IMR-90 (cell line): ENCODE data around the gene NIF3L1. TPM values are rescaled to one million over a fixed set of nuclear protein-coding genes. Genes with fewer than 3 reads are reported as not detected.
A peak's percentile ranks its signal among the peaks of the same experiment; 100 is the strongest.

Experiments used
- ATAC-seq: fragments of 200-7000 bp; cut with Tn5 transposase; 2 replicates; pipeline ENCODE4 v1.9.1; 2020; ENCODE audit warnings: low read depth, mild to moderate bottlenecking, moderate library complexity
- BruUV-seq: library from RNA; stranded (reverse); fragments of 400-500 nt; replicated peaks from 2 replicates; lab custom pipeline; 2021; lab: Mats Ljungman, UMichigan
- CTCF ChIA-PET: fragments of 300-600 bp; formaldehyde crosslinking; extraction: SDS; loops from one replicate; lab custom pipeline; 2021; ENCODE audit warnings: antibody characterized with exemption; lab: Yijun Ruan, JAX
- POLR2A ChIA-PET: fragments of 300-600 bp; sonication (Branson Sonifier 250); formaldehyde crosslinking; loops from one replicate; lab custom pipeline; 2022; ENCODE audit warnings: antibody characterized with exemption; ENCODE audit not compliant: unreplicated experiment; lab: Charles Lee
- DNase-seq: peaks from one replicate; pipeline ENCODE4 v3.0.0; 2013
- H2AFZ ChIP-seq: replicated peaks from 2 replicates; pipeline ENCODE3; 2013; ENCODE audit warnings: low read length, mild to moderate bottlenecking; ENCODE audit not compliant: poor library complexity
- H2AK5ac ChIP-seq: 2 replicates; pipeline ENCODE4 v1.6.1; 2013; ENCODE audit warnings: low read depth, low read length, inconsistent platforms
- H2AK9ac ChIP-seq: replicated peaks from 2 replicates; pipeline ENCODE3; 2013; ENCODE audit warnings: mild to moderate bottlenecking, low read depth, low read length, moderate library complexity; ENCODE audit not compliant: poor library complexity
- H2BK120ac ChIP-seq: 2 replicates; pipeline ENCODE4 v1.6.1; 2013; ENCODE audit warnings: low read depth, low read length, inconsistent platforms
- H2BK15ac ChIP-seq: 3 replicates; pipeline ENCODE4 v1.6.1; 2013; ENCODE audit warnings: low read depth, low read length, inconsistent platforms
- H2BK20ac ChIP-seq: 2 replicates; pipeline ENCODE4 v1.6.1; 2013; ENCODE audit warnings: low read depth, mild to moderate bottlenecking, inconsistent platforms, low read length, moderate library complexity
- H2BK5ac ChIP-seq: 2 replicates; pipeline ENCODE4 v1.6.1; 2013; ENCODE audit warnings: mild to moderate bottlenecking, low read depth, low read length, inconsistent platforms; ENCODE audit not compliant: poor library complexity, severe bottlenecking
- H3K14ac ChIP-seq: replicated peaks from 2 replicates; pipeline ENCODE4 v1.6.1; 2013; ENCODE audit warnings: low read depth, low read length, inconsistent platforms
- H3K18ac ChIP-seq: 2 replicates; pipeline ENCODE4 v1.6.1; 2013; ENCODE audit warnings: low read depth, low read length, control low read depth
- H3K23ac ChIP-seq: 2 replicates; pipeline ENCODE4 v1.6.1; 2013; ENCODE audit warnings: low read depth, low read length, inconsistent platforms
- H3K27ac ChIP-seq: 2 replicates; pipeline ENCODE4 v1.5.1; 2013; ENCODE audit warnings: mild to moderate bottlenecking, control low read depth, low read length; ENCODE audit not compliant: insufficient read depth
- H3K27me3 ChIP-seq: 2 replicates; pipeline ENCODE4 v1.6.1; 2013; ENCODE audit warnings: low read length; ENCODE audit not compliant: control insufficient read depth, insufficient read depth
- H3K36me3 ChIP-seq: 2 replicates; pipeline ENCODE4 v1.6.1; 2013; ENCODE audit warnings: low read length, mixed read lengths; ENCODE audit not compliant: control insufficient read depth, insufficient read depth
- H3K4ac ChIP-seq: 2 replicates; pipeline ENCODE4 v1.6.1; 2013; ENCODE audit warnings: low read depth, low read length, inconsistent platforms
- H3K4me1 ChIP-seq: 2 replicates; pipeline ENCODE4 v1.6.1; 2013; ENCODE audit warnings: low read length, mixed read lengths; ENCODE audit not compliant: control insufficient read depth, insufficient read depth
- H3K4me2 ChIP-seq: 2 replicates; pipeline ENCODE4 v1.6.1; 2013; ENCODE audit warnings: low read depth, mild to moderate bottlenecking, control low read depth, low read length, moderate library complexity
- H3K4me3 ChIP-seq: 2 replicates; pipeline ENCODE4 v1.5.1; 2013; ENCODE audit warnings: low read depth, mild to moderate bottlenecking, control low read depth, low read length, moderate library complexity; ENCODE audit not compliant: insufficient read depth
- H3K56ac ChIP-seq: 2 replicates; pipeline ENCODE4 v1.6.1; 2013; ENCODE audit warnings: low read length, inconsistent platforms; ENCODE audit not compliant: insufficient read depth; ENCODE audit errors: extremely low read depth
- H3K79me1 ChIP-seq, 2 experiments: 2 replicates each; pipeline ENCODE4 v1.6.1; 2013; ENCODE audit warnings: low read length in 2 of 2, inconsistent platforms in 1 of 2, low read depth in 1 of 2
- H3K9ac ChIP-seq: 2 replicates; pipeline ENCODE4 v1.6.1; 2013; ENCODE audit warnings: low read depth, low read length, control low read depth
- H3K9me1 ChIP-seq: 2 replicates; pipeline ENCODE4 v1.6.1; 2013; ENCODE audit warnings: low read length, inconsistent platforms; ENCODE audit not compliant: insufficient read depth
- H3K9me3 ChIP-seq: 2 replicates; pipeline ENCODE4 v1.6.1; 2013; ENCODE audit warnings: low read length; ENCODE audit not compliant: control insufficient read depth, insufficient read depth
- H4K20me1 ChIP-seq: 2 replicates; pipeline ENCODE4 v1.6.1; 2013; ENCODE audit warnings: low read length, inconsistent platforms; ENCODE audit not compliant: insufficient read depth
- H4K5ac ChIP-seq: 2 replicates; pipeline ENCODE4 v1.6.1; 2013; ENCODE audit warnings: mild to moderate bottlenecking, low read depth, low read length, control low read depth
- H4K8ac ChIP-seq, 2 experiments: 2 replicates each; pipeline ENCODE4 v1.6.1; 2013; ENCODE audit warnings: low read depth in 2 of 2, low read length in 2 of 2, control low read depth in 1 of 2, inconsistent platforms in 1 of 2
- H4K91ac ChIP-seq: 2 replicates; pipeline ENCODE4 v1.6.1; 2013; ENCODE audit warnings: low read depth, low read length, inconsistent platforms; ENCODE audit not compliant: insufficient read depth
- CHD1 ChIP-seq: IDR thresholded peaks from 2 replicates; pipeline ENCODE4 v1.6.1; 2012; ENCODE audit warnings: low read depth, low read length, improper control_type of control experiment
- CTCF ChIP-seq: conservative IDR thresholded peaks from 2 replicates; pipeline ENCODE4 v1.5.1; 2012; ENCODE audit warnings: mild to moderate bottlenecking, low read depth, low read length, improper control_type of control experiment
- ELK1 ChIP-seq: fragments of 150-350 bp; IDR thresholded peaks from 2 replicates; pipeline ENCODE4 v1.6.1; 2016; ENCODE audit warnings: low read depth, mild to moderate bottlenecking, low read length, moderate library complexity, borderline replicate concordance
- MXI1 ChIP-seq: IDR thresholded peaks from 2 replicates; pipeline ENCODE4 v1.6.1; 2012; ENCODE audit warnings: low read depth, mild to moderate bottlenecking, low read length, moderate library complexity, borderline replicate concordance
- NFE2L2 ChIP-seq: fragments of 150-350 bp; IDR thresholded peaks from 2 replicates; pipeline ENCODE4 v1.6.1; 2016; ENCODE audit warnings: low read depth, mild to moderate bottlenecking, low read length
- POLR2A ChIP-seq: IDR thresholded peaks from 2 replicates; pipeline ENCODE4 v1.6.1; 2012; ENCODE audit warnings: mild to moderate bottlenecking, low read depth, low read length
- RAD21 ChIP-seq: IDR thresholded peaks from 2 replicates; pipeline ENCODE4 v1.6.1; 2012; ENCODE audit warnings: low read length, improper control_type of control experiment
- RCOR1 ChIP-seq: IDR thresholded peaks from 2 replicates; pipeline ENCODE4 v1.6.1; 2012; ENCODE audit warnings: mild to moderate bottlenecking, low read length, improper control_type of control experiment; ENCODE audit not compliant: insufficient replicate concordance
- RFX5 ChIP-seq: IDR thresholded peaks from 2 replicates; pipeline ENCODE4 v1.8.0; 2012; ENCODE audit warnings: low read depth, mild to moderate bottlenecking, low read length, moderate library complexity
- USF2 ChIP-seq: fragments of 150-350 bp; IDR thresholded peaks from 2 replicates; pipeline ENCODE4 v1.6.1; 2017; ENCODE audit warnings: mild to moderate bottlenecking, antibody characterized with exemption, low read length, low read depth
- WGBS, 2 experiments: methylation state at CpG; one replicate each; pipeline versions ENCODE4 v1.1.5 to v1.1.7; 2013; ENCODE audit warnings: missing lambda C conversion rate in 2 of 2; ENCODE audit not compliant: insufficient read length in 1 of 2; ENCODE audit errors: extremely low coverage in 2 of 2; 5-methylcytosine and 5-hydroxymethylcytosine counted together
- dilution Hi-C: fragments of 300-500 bp; cut with HindIII; formaldehyde crosslinking; loops from one replicate; pipeline ENCODE4 v1.14.3; 2018; ENCODE audit warnings: low sequenced_read_pairs; ENCODE audit not compliant: unreplicated experiment
- in situ Hi-C: fragments of 300-500 bp; cut with MboI; formaldehyde crosslinking; loops from 3 replicates; pipeline ENCODE4 v1.14.3; 2019; ENCODE audit warnings: low sequenced_read_pairs, inconsistent platforms, mixed read lengths
- intact Hi-C: fragments of 100-400 bp; cut with micrococcal nuclease; formaldehyde crosslinking; loops from 2 replicates; pipeline ENCODE4 v1.10.0; 2022
- polyA plus RNA-seq, 3 experiments: library from polyadenylated mRNA; depleted of rRNA; stranded (reverse); fragments of >200 nt; gene quantifications; 2 replicates each; pipeline ENCODE4 v1.2.3, GENCODE V29; 2012; ENCODE audit warnings: low replicate concordance in 1 of 3
- total RNA-seq: library from RNA; depleted of rRNA; stranded (reverse); fragments of >200 nt; gene quantifications from 2 replicates; pipeline ENCODE4 v1.2.3, GENCODE V29; 2012

NIF3L1 gene
- total and polyA plus RNA-seq, 2 of the 4 experiments (the other 2 are of a cell fraction): 43.0 to 54.6 TPM

GRCh38 chr2:200929334-200930249, 40.4 kb downstream of the NIF3L1 start:
- no peak for TF ChIP-seq CHD1
- no peak for TF ChIP-seq RFX5
- no peak for TF ChIP-seq NFE2L2
- no peak for TF ChIP-seq USF2
- TF ChIP-seq ELK1: no peak
- no peak for TF ChIP-seq POLR2A
- TF ChIP-seq RAD21: no peak
- TF ChIP-seq MXI1: no peak
- TF ChIP-seq CTCF: no peak
- no peak for TF ChIP-seq RCOR1
- H3K4me1 ChIP-seq: no peaks in the 10 kb centered on the region
- no peak overlapping the region for H3K56ac ChIP-seq
- intact Hi-C loops (no loop called here), in situ Hi-C loops (no loop called here), dilution Hi-C loops (no loop called here)
- POLR2A ChIA-PET: no interaction called here
- H3K36me3 ChIP-seq: peaks cover 14% of the 10 kb centered on the region
- no peaks in the 10 kb centered on the region for H3K27me3 ChIP-seq
- H2BK120ac ChIP-seq: no peak overlapping the region
- no peak overlapping the region for H4K5ac ChIP-seq
- no peak overlapping the region for H3K14ac ChIP-seq
- H2BK20ac ChIP-seq: no peak overlapping the region
- no TSS peak for BruUV-seq
- no peak overlapping the region for H3K9ac ChIP-seq
- no peak overlapping the region for H3K18ac ChIP-seq
- no peak overlapping the region for H2AK9ac ChIP-seq
- CTCF ChIA-PET: no interaction called here
- no peaks in the 10 kb centered on the region for H3K9me1 ChIP-seq
- H3K4ac ChIP-seq: no peak overlapping the region
- no peak overlapping the region for H2AFZ ChIP-seq
- H2AK5ac ChIP-seq: no peak overlapping the region
- H3K27ac ChIP-seq: no peak overlapping the region
- no peaks in the 10 kb centered on the region for H4K20me1 ChIP-seq
- H3K79me1 ChIP-seq: no peaks in the 10 kb centered on the region
- no peak overlapping the region for H3K4me2 ChIP-seq
- H2BK15ac ChIP-seq: no peak overlapping the region
- no peak overlapping the region for H3K23ac ChIP-seq
- no peak overlapping the region for H4K8ac ChIP-seq
- DNase-seq (peak; percentile 54), ATAC-seq (peak; percentile 46; the same call in 1 of the 2 replicates)
- no CpG with 5 or more reads among the region's 2 CpGs for WGBS, 2 experiments
- H3K4me3 ChIP-seq: no peak overlapping the region
- no peaks in the 10 kb centered on the region for H3K9me3 ChIP-seq
- no peak overlapping the region for H4K91ac ChIP-seq
- no peak overlapping the region for H2BK5ac ChIP-seq
